Stimulated activated CD4-positive, alpha-beta T cell treated with anti-CD3 and anti-CD28 coated beads, TNF-alpha, amount 100 ng/mL, for 48 hours (primary cell): Measurements from ENCODE around the gene AKTIP.

Source experiments
- DNase-seq, 3 donors: peaks; one replicate each; pipeline ENCODE4 v3.0.0-alpha.2; 2020; ENCODE audit warnings: low read depth in 3 of 3

AKTIP gene

DNA sequence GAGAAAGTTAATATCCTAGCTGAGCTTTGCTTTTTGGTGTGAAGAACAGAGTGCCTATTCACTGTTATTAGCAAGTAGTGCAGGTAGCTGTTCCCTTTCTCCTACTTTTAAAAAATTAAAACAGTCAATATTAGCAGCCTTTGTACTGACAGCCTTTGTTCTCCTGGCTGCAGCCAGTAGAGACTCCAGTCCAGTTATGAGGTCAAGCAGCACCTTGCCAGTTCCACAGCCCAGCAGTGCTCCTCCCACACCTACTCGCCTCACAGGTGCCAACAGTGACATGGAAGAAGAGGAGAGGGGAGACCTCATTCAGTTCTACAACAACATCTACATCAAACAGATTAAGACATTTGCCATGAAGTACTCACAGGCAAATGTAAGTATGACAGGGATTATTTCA, 22.6 kb downstream of the AKTIP start:
- no peak for DNase-seq

DNA sequence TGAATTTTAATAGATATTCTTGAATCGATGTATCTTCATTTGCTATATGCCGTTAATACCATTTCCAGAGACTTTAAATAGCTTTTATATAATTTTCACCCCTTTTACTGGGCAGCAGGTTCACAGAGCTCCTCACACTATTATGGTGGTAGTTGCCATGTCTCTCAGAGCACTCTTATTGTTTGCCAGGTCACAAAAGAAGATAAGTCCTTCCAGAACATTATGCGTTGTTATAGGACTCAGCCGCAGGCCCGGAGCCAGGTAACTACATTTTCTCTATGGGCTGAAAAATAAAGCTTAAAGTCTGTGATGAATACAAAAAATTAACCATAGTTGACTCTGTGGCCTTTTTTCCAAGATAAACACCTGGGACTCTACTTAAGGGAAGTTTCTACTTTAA, 24.0 kb downstream of the AKTIP start:
- no peak for DNase-seq

DNA sequence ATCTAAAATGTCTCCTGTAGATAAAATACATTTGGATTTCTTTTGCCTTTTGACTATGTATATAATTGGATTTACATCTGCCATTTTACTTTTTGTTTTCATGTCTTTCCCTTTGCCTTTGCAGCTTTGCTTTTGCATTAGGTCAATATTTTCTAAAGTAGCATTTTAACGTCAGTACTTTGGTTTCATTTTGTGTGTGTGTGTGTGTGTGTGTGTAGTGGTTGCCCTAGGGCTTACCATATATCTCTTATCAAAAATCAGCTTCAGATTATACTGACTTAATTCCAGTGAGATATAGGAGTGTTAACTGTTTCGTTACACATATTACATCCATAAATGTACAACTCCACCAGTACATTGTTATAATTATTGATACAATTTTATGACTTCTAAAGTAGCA, 26.1 kb downstream of the AKTIP start:
- DNase-seq: no peak

DNA sequence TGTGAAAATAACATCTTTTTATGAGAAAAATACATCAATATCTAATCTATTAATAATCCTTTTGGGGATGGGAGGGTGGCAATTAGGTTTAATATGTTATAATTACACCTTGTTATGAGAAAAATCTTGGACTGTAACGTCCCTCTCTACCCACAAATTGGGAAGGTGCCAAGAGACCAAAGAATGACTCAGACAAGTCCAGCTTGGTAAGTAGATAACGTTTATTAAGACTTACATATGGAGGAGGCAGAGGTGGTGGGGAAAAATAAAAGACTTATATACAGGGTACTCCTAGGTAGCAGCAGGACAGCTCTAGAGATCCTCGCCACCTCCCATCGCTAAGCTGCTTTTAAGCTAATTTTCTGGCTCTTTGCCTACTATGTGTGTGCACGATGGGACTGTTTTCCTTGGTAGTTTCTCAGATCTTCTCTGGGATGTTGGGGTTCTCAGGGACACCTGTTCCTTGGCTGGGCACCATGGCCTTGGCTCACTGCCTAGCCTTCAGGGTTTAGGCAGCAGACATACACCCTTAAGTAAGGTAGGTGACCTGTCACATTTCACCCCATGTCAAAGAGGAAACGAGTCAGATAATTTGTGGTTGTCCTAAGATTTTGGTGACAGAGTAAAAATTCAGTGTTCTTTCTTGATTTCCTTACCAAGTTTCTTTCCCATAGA, 37.3 kb downstream of the AKTIP start:
- no peak for DNase-seq

DNA sequence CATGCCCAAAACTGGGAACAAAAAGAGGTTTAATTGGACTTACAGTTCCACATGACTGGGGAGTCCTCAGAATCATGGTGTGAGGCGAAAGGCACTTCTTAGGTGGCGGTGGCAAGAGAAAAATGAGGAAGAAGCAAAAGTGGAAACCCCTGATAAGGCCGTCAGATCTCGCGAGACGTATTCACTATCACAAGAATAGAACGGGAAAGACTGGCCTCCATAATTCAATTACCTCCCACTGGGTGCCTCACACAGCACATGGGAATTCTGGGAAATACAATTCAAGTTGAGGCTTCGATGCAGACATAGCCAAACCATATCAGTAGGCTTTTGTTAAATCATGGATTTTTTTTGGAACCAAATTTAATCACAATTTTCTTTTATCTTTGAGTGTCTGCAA, 44.4 kb downstream of the AKTIP start:
- DNase-seq: no peak

DNA sequence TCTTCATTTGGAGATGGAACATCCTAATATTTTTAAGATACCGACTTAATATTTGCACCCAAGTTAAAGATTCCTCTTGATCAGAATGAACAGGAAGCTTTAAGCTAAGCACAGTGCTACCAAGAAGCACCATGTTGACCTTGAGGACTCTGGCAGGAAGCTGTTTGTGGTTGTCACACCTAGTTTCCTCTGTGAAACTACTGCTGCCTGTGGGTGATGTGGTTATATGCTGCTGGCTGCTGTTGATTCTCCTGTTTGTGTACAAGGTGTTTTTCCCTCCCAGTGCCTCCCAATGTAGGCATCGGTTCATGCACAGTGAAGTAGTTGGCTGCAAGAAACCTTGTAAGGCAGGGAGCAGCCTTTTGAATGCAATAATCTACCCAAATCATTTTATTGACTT, 45.3 kb downstream of the AKTIP start:
- DNase-seq: peak; percentile 30 to 53 (median 41)

DNA sequence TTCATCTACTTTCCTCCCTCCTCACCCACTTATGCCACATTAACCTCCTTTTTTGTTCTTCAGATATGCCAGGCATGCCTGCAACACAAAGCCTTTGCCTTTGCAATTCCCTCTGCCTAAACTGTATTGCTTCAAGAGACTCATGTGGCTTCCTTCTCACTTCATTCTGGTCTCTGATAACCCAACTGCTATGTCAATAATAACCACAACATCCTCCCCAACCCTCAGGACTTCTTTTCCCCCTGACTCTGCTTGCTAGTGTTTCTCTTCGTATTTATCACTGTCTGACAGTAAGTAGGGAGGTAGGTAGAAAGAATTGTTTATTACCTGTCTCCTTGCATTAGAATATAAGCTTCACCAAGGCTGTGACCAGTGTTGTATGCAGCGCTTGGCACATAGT, 46.4 kb downstream of the AKTIP start:
- no peak for DNase-seq

DNA sequence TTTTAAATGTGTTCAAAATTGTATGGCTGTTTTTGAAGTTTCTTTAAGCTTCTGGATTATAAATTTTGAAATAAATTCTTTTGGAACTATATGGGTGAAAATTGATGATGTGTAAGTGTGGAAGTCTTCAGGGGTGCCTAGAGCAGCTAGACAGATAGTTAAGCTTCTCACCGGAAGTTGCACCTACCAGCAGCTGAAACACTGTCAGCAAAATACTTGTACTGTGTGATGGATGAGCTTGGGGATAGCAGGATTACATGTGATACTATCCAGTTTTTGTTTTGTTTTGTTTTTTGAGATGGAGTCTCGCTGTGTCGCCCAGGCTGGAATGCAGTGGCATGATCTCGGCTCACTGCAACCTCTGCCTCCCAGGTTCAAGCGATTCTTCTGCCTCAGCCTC, 49.1 kb downstream of the AKTIP start:
- DNase-seq: no peak

DNA sequence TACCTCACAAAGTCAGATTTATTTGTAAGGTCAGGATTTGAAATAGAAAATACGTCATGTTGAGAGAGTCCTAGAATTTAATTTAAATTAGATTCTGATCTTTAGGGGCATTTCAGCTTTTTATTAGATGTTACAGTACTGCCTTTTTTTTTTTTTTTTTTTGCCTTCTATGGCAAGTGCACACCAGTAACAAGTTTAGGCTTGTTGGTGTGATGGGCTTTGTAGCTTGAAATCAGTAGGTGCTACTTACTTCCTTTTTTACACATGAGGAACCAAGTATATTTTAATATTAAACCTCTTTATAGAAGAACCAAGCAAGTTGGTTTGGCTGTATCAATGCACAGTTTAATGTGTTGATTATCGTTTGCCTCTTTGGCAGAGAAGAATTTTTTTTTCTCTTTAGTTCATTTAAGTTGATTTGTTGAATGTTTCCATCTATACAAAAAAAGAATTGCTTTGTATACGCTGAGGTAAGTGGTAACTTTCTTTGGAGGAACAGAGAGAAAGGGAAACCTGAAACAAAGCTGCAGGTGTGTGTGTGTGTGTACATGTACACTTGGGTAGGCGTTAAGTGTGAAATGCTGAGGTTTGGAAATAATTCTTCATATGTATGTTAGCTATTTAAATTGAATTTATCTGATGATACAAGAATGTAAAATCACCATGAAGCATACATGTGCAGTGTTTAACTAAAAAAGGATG, 53.0 kb downstream of the AKTIP start:
- no peak for DNase-seq

DNA sequence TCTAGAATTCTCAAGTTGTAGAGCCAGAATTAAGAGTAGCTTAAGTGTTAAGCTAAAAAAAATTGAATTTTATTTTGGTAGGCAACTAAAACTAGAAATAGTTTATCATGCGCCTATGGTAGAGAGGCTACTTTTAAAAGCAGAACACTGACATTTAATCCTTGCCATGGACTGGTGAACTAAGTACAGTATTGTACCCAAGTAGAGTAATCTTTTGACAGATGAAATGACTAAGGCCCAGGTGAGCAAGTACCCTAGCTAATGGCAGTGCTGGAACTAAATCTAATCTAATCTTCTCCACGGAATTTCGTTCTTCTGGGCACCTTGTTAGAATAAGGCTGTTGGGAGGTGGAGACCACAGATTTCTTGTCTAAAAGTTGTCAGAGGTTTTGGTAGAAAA, 56.9 kb downstream of the AKTIP start:
- DNase-seq: no peak

DNA sequence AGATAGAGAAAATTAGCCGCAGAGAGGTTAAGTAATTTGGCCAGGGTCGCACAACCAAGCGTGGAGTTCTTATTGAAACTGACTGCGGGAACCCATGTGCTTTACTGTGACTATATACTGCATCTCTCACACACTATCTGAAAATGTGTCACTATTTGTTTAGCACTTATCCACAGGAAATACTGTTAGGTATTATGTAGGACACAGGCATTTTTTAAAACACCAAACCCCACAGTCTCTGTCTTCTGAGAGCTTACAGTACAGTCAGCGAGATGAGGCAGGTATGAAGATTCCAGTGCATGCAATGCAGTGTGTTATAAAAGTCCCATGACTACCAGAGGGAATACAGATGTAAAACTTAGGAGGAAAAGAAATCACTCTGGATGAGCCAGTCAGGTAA, 57.5 kb downstream of the AKTIP start:
- DNase-seq: no peak
